HepG2 (cell line): ENCODE results near the gene NOP56. TPM values are rescaled to one million over a fixed set of nuclear protein-coding genes. Genes with fewer than 3 reads are reported as not detected.
"Not testable (repeated sequence)": the region's sequence is repeated elsewhere in the genome, so short reads cannot be mapped to it uniquely, and the experiment has no call there.

Experiments
- ATAC-seq: fragments of 200-7000 bp; cut with Tn5 transposase; 3 replicates; pipeline ENCODE4 v1.9.1; 2020; ENCODE audit warnings: mild to moderate bottlenecking, moderate library complexity
- BruUV-seq: library from RNA; stranded (reverse); fragments of 400-500 nt; replicated peaks from 2 replicates; lab custom pipeline; 2021; lab: Mats Ljungman, UMichigan
- CTCF ChIA-PET: fragments of 300-600 bp; formaldehyde crosslinking; extraction: SDS; loops from one replicate; lab custom pipeline; 2021; ENCODE audit warnings: low total read pairs, inconsistent platforms, low intra/inter-chr PET ratio; lab: Yijun Ruan, JAX
- POLR2A ChIA-PET: fragments of 350-600 bp; sonication (Branson Sonifier 250); formaldehyde crosslinking; loops from one replicate; lab custom pipeline; 2020; ENCODE audit warnings: antibody characterized with exemption, inconsistent platforms; lab: Yijun Ruan, JAX
- DNase-seq: peaks from one replicate; pipeline ENCODE4 v3.0.0-alpha.2; 2015; ENCODE audit warnings: low spot score
- FAIRE-seq: peaks from 3 replicates; lab custom pipeline; 2011; peaks lifted over from hg19 to GRCh38; lab: Jason Lieb, UNC
- H2AFZ ChIP-seq: one replicate; pipeline ENCODE4 v1.6.1; 2011; ENCODE audit warnings: low read length, inconsistent platforms
- H3K27ac ChIP-seq: fragments of 300-600 bp; 3 replicates; pipeline ENCODE4 v1.8.0; 2011; ENCODE audit warnings: mixed run types, mild to moderate bottlenecking, mixed read lengths, low read length, inconsistent platforms; ENCODE audit not compliant: insufficient read depth; ENCODE audit errors: extremely low read length
- H3K27me3 ChIP-seq, 2 experiments: fragments of 200-600 bp in 1 of 2; 2 replicates in 1 of 2; 3 replicates in 1 of 2; pipeline versions ENCODE4 v1.6.0 to v1.8.0; 2011; ENCODE audit warnings: low read length in 2 of 2, mild to moderate bottlenecking in 2 of 2, moderate library complexity in 2 of 2, inconsistent platforms in 1 of 2; ENCODE audit not compliant: insufficient read depth in 2 of 2, control insufficient read depth in 1 of 2
- H3K36me3 ChIP-seq, 2 experiments: fragments of 200-600 bp in 1 of 2; replicated peaks in 1 of 2; 2 replicates in 1 of 2; 3 replicates in 1 of 2; pipeline versions ENCODE4 v1.5.1 to v1.8.0; 2011; ENCODE audit warnings: low read length in 2 of 2, inconsistent platforms in 1 of 2; ENCODE audit not compliant: insufficient read depth in 2 of 2, control insufficient read depth in 1 of 2
- H3K4me1 ChIP-seq: 2 replicates; pipeline ENCODE4 v1.5.1; 2012; ENCODE audit warnings: low read length, inconsistent platforms; ENCODE audit not compliant: insufficient read depth
- H3K4me2 ChIP-seq: 2 replicates; pipeline ENCODE4 v1.6.0; 2011; ENCODE audit warnings: low read depth, low read length, inconsistent platforms
- H3K4me3 ChIP-seq, 3 experiments: fragments of 200-600 bp in 1 of 3; sonication (generic), shearing (Covaris generic) in 1 of 3; replicated peaks in 1 of 3; 2 replicates each; pipeline ENCODE4 v1.5.1; 2011 to 2016; ENCODE audit warnings: low read length in 3 of 3, inconsistent platforms in 2 of 3, low read depth in 2 of 3, mild to moderate bottlenecking in 2 of 3, control low read depth in 1 of 3, mixed read lengths in 1 of 3; ENCODE audit not compliant: insufficient read depth in 1 of 3
- H3K79me2 ChIP-seq: one replicate; pipeline ENCODE4 v1.6.1; 2011; ENCODE audit warnings: low read length, inconsistent platforms; ENCODE audit not compliant: insufficient read depth
- H3K9ac ChIP-seq: 2 replicates; pipeline ENCODE4 v1.6.0; 2011; ENCODE audit warnings: mild to moderate bottlenecking, low read depth, low read length, inconsistent platforms; ENCODE audit not compliant: insufficient read depth
- H3K9me3 ChIP-seq: 2 replicates; pipeline ENCODE4 v1.5.1; 2012; ENCODE audit warnings: mild to moderate bottlenecking, low read length
- H4K20me1 ChIP-seq: 2 replicates; pipeline ENCODE4 v1.6.0; 2011; ENCODE audit warnings: inconsistent platforms, mild to moderate bottlenecking, low read length, moderate library complexity; ENCODE audit not compliant: insufficient read depth
- HINFP ChIP-seq: sonication (generic); formaldehyde crosslinking; IDR thresholded peaks from 2 replicates; pipeline ENCODE4 v1.4.0; 2020; ENCODE audit warnings: low read depth, mild to moderate bottlenecking, missing genetic modification reagents
- WGBS: methylation state at CpG from one replicate; pipeline ENCODE4 v1.1.6; 2017; ENCODE audit warnings: low lambda C conversion rate; 5-methylcytosine and 5-hydroxymethylcytosine counted together
- in situ Hi-C: cut with HindIII; loops from 2 replicates; pipeline ENCODE4 v1.10.0; 2017; ENCODE audit warnings: low pct_unique_long_range_greater_than_20kb; ENCODE audit not compliant: extremely low pct_ligation_motif_present
- intact Hi-C: fragments of 100-400 bp; cut with micrococcal nuclease; formaldehyde crosslinking; loops from one replicate; pipeline ENCODE4 v1.10.0; 2022; ENCODE audit not compliant: unreplicated experiment
- polyA plus RNA-seq, 8 experiments: library from polyadenylated mRNA; depleted of rRNA in 3 of 8; stranded (reverse) in 7 of 8; unstranded in 1 of 8; fragments of >200 nt; fragmentation: Illumina TruSeq in 4 of 8; extraction: Trizol in 4 of 8; gene quantifications; 2 replicates each; pipeline versions ENCODE4 v1.2.1 to v1.2.3, GENCODE V29; 2011 to 2016; ENCODE audit warnings: low read depth in 4 of 8, missing spikeins in 1 of 8, mixed read lengths in 1 of 8; ENCODE audit not compliant: insufficient read depth in 1 of 8
- total RNA-seq, 5 experiments: library from RNA; depleted of rRNA; stranded (reverse); fragments of >200 nt; fragmentation: Illumina TruSeq; extraction: Trizol; gene quantifications; 2 replicates each; pipeline ENCODE4 v1.2.3, GENCODE V29; 2016; ENCODE audit warnings: low read depth in 1 of 5

NOP56 gene
- total and polyA plus RNA-seq, 2 of the 13 experiments (the other 11 are each of a cell fraction or from before 2014, with no cell fraction given) = 369 to 1,116 TPM

DNA sequence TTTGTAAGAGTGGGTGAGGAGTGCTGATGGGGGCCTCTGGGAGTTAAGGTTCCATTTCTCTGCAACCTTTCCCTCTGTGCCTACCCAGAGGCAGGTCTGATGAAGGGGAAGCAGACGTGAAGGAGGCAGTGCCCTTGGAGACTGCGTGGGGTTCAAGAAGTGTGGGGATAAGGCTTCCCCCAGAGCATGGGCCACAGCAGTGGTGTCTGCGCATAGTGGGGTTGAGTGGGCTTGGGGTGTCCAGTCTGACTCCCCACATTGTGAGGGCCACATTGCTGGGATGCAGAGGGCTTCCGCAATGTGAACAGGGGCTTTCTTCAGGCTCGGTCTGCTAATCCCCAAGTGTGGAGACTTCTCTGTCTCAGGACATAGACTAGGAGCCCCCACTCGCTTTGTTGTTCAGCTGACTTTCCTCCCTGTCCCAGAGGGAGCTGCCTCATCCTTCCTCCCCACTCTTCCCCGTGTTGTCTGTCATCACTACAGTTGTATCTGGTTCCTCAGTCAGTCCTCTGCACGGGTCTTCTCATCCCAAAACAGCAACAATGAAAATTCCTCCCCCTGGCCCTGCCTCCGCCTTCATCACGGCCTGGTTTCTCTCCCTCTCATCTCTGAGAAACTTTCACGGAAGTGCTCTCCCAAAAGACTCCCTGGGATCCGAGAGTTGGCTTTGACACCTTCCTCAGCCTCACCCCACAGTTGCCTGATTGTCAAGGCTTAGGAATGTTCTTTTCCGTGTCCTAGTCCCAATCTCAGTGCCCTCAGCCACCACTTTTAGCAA, 43.0 kb downstream of the NOP56 start:
- ChIA-PET POLR2A (interaction anchor here (2.3 kb wide), 1 partner anchor 43 kb away, joined by 8 read pairs; the partner anchor contains the start of gene NOP56), CTCF (no interaction called here)
- Histone ChIP-seq H3K27me3 (peaks cover 37 to 82% of the 10 kb centered on the region in 2 experiments), H3K4me2 (no peak overlapping the region), H3K27ac (no peak overlapping the region), H3K9me3 (no peaks in the 10 kb centered on the region), H3K36me3 (no peaks in the 10 kb centered on the region), H4K20me1 (peaks cover 10% of the 10 kb centered on the region; the same call in 1 of the 2 replicates), H3K4me1 (peaks cover 23% of the 10 kb centered on the region), H3K9ac (no peak overlapping the region), H3K4me3 (no peak overlapping the region), H2AFZ (no peak overlapping the region), H3K79me2 (no peaks in the 10 kb centered on the region)
- FAIRE-seq = no peak
- BruUV-seq = no TSS peak
- TF ChIP-seq HINFP (CRISPR knock-in tag) = no peak
- ATAC-seq = no peak
- DNase-seq = no peak
- intact Hi-C loops (no loop called here), in situ Hi-C loops (no loop called here)
- 40% methylated on average over 13 of the region's 13 CpGs for WGBS

DNA sequence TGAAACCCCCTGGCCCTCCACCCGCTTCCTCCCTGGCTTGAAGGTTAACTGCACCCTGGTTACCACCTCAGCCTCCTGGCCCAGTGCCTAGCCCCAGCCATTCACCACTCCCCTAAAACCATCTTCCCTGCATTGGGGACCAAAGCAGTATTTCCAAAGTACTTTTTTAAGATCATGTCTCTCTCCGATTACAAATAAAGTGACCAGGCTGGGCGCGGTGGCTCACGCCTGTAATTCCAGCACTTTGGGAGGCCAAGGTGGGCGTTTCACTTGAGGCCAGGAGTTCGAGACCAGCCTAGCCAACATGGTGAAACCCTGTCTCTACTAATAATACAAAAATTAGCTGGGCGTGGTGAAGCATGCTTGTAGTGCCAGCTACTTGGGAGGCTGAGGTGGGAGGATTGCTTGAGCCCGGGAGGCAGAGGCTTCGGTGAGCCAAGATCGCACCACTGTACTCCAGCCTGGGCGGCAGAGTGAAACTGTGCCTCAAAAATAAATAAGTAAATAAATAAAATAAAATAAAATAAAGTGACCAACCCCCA, 43.6 kb downstream of the NOP56 start:
- H3K79me2 ChIP-seq, DNase-seq, H3K36me3 ChIP-seq, intact Hi-C loops, POLR2A ChIA-PET, CTCF ChIA-PET, H3K9ac ChIP-seq, BruUV-seq, H3K9me3 ChIP-seq, FAIRE-seq, H2AFZ ChIP-seq, in situ Hi-C loops, H3K4me3 ChIP-seq, H4K20me1 ChIP-seq, H3K27ac ChIP-seq, ATAC-seq, H3K4me2 ChIP-seq: not testable (repeated sequence)
- peaks cover 27% of the 10 kb centered on the region for H3K4me1 ChIP-seq
- peaks cover 37 to 82% of the 10 kb centered on the region in 2 experiments for H3K27me3 ChIP-seq
- WGBS = 63% methylated on average over 12 of the region's 12 CpGs
